ENCODE results near the gene FBXO44. TPM values are rescaled to one million over a fixed set of nuclear protein-coding genes. Genes with fewer than 3 reads are reported as not detected.

The FBXO44 gene
- total RNA-seq, 4 donors from 2014 or later: 5.0 to 20.4 (median 7.0) TPM

GRCh38 chr1:11617741-11618140, 36.9 kb upstream of the FBXO44 start:
- no peak for DNase-seq
- intact Hi-C loops (cut with DNase I): no loop called here
- peaks cover 0 to 92% (median 0%) of the 10 kb centered on the region in 4 donors for H3K27me3 ChIP-seq
- H3K27ac ChIP-seq: no peak overlapping the region
- no peaks in the 10 kb centered on the region for H3K36me3 ChIP-seq
- TF ChIP-seq POLR2A (IDR thresholded peaks at IDR 0.05) (no peak), CTCF (IDR thresholded peaks at IDR 0.05) (no peak)
- no peaks in the 10 kb centered on the region for H3K4me1 ChIP-seq
- H3K9me3 ChIP-seq: no peaks in the 10 kb centered on the region
- WGBS, 2 donors: 83 to 85% methylated on average over 2 of the region's 2 CpGs
- no peak overlapping the region for H3K4me3 ChIP-seq

GRCh38 chr1:11620405-11620804, 34.3 kb upstream of the FBXO44 start:
- DNase-seq: no peak
- no peaks in the 10 kb centered on the region for H3K4me1 ChIP-seq
- intact Hi-C loops (cut with DNase I): no loop called here
- H3K36me3 ChIP-seq: no peaks in the 10 kb centered on the region
- no peaks in the 10 kb centered on the region for H3K9me3 ChIP-seq
- no peak overlapping the region for H3K4me3 ChIP-seq
- H3K27ac ChIP-seq: no peak overlapping the region
- 37 to 47% methylated on average over 11 to 12 of the region's 12 CpGs for WGBS, 2 donors
- TF ChIP-seq CTCF (IDR thresholded peaks at IDR 0.05) (no peak), POLR2A (IDR thresholded peaks at IDR 0.05) (no peak)
- peaks cover 0 to 88% (median 0%) of the 10 kb centered on the region in 4 donors for H3K27me3 ChIP-seq

GRCh38 chr1:11620924-11621323, 33.8 kb upstream of the FBXO44 start:
- 80 to 90% methylated on average over 5 of the region's 5 CpGs for WGBS, 2 donors
- H3K27me3 ChIP-seq: peaks cover 0 to 89% (median 0%) of the 10 kb centered on the region in 4 donors
- intact Hi-C loops (cut with DNase I): no loop called here

GRCh38 chr1:11622398-11622797, 32.3 kb upstream of the FBXO44 start:
- no peaks in the 10 kb centered on the region for H3K4me1 ChIP-seq
- no peaks in the 10 kb centered on the region for H3K36me3 ChIP-seq
- DNase-seq: no peak
- H3K4me3 ChIP-seq: no peak overlapping the region
- no peak overlapping the region for H3K27ac ChIP-seq
- no peak for TF ChIP-seq POLR2A (IDR thresholded peaks at IDR 0.05)
- no peak for TF ChIP-seq CTCF (IDR thresholded peaks at IDR 0.05)
- 40 to 44% methylated on average over 1 of the region's 3 CpGs for WGBS, 2 donors
- H3K9me3 ChIP-seq: no peaks in the 10 kb centered on the region
- H3K27me3 ChIP-seq: peaks cover 0 to 89% (median 0%) of the 10 kb centered on the region in 4 donors
- intact Hi-C loops (cut with DNase I): no loop called here

More at GRCh38 chr1:11620924-11621323, 33.8 kb upstream of the FBXO44 start:
- no peak for TF ChIP-seq POLR2A (IDR thresholded peaks at IDR 0.05)
- H3K36me3 ChIP-seq: no peaks in the 10 kb centered on the region
- no peak for DNase-seq
- H3K4me1 ChIP-seq: no peaks in the 10 kb centered on the region
- H3K27ac ChIP-seq: no peak overlapping the region
- no peaks in the 10 kb centered on the region for H3K9me3 ChIP-seq
- no peak overlapping the region for H3K4me3 ChIP-seq

- WGBS, 2 donors: 90 to 91% methylated on average over 5 to 6 of the region's 8 CpGs
- Histone ChIP-seq H3K27me3 (peaks cover 0 to 89% (median 0%) of the 10 kb centered on the region in 4 donors), H3K36me3 (no peaks in the 10 kb centered on the region), H3K9me3 (no peaks in the 10 kb centered on the region), H3K4me3 (no peak overlapping the region), H3K4me1 (no peaks in the 10 kb centered on the region), H3K27ac (no peak overlapping the region)
- intact Hi-C loops (cut with DNase I): no loop called here
- no peak for DNase-seq
- TF ChIP-seq POLR2A (IDR thresholded peaks at IDR 0.05) (no peak), CTCF (IDR thresholded peaks at IDR 0.05) (no peak)
Measured at GRCh38 chr1:11623702-11624101, 31.0 kb upstream of the FBXO44 start.

GRCh38 chr1:11626551-11626950, 28.1 kb upstream of the FBXO44 start:
- Histone ChIP-seq H3K27ac (no peak overlapping the region), H3K9me3 (no peaks in the 10 kb centered on the region), H3K36me3 (no peaks in the 10 kb centered on the region), H3K4me1 (no peaks in the 10 kb centered on the region), H3K27me3 (peaks cover 0 to 87% (median 0%) of the 10 kb centered on the region in 4 donors), H3K4me3 (no peak overlapping the region)
- no peak for TF ChIP-seq POLR2A (IDR thresholded peaks at IDR 0.05)
- TF ChIP-seq CTCF (IDR thresholded peaks at IDR 0.05): no peak
- 45 to 57% methylated on average over 3 of the region's 3 CpGs for WGBS, 2 donors
- intact Hi-C loops (cut with DNase I): no loop called here
- no peak for DNase-seq
